Endothelial cell of umbilical vein (primary cell): ENCODE measurements around the gene AKAP6. TPM values are rescaled to one million over a fixed set of nuclear protein-coding genes. Genes with fewer than 3 reads are reported as not detected.

Experiments
- BruUV-seq: library from RNA; stranded (reverse); fragments of 400-500 nt; replicated peaks from 2 replicates; lab custom pipeline; 2021; lab: Mats Ljungman, UMichigan
- CTCF ChIA-PET: fragments of 300-600, 350-600 bp; sonication (Branson Sonifier 250); formaldehyde crosslinking; loops from one replicate; lab custom pipeline; 2021; ENCODE audit warnings: antibody characterized with exemption, inconsistent platforms; lab: Charles Lee
- POLR2A ChIA-PET: fragments of 300-600, 350-600 bp; sonication (Branson Sonifier 250); formaldehyde crosslinking; loops from one replicate; lab custom pipeline; 2021; ENCODE audit warnings: antibody characterized with exemption, inconsistent platforms; lab: Charles Lee
- DNase-seq: peaks from one replicate; pipeline ENCODE4 v3.0.0-alpha.2; 2011; ENCODE audit warnings: low read depth, low spot score
- FAIRE-seq: peaks from 2 replicates; lab custom pipeline; 2011; peaks lifted over from hg19 to GRCh38; lab: Jason Lieb, UNC
- H2AFZ ChIP-seq: 2 replicates; pipeline ENCODE4 v1.6.0; 2012; ENCODE audit warnings: low read depth, low read length, control low read depth, inconsistent platforms
- H3K27ac ChIP-seq: 2 replicates; pipeline ENCODE4 v1.5.1; 2011; ENCODE audit warnings: low read depth, mild to moderate bottlenecking, control low read depth, low read length, moderate library complexity; ENCODE audit not compliant: insufficient read depth
- H3K27me3 ChIP-seq, 2 experiments: 2 replicates each; pipeline versions ENCODE4 v1.6.0 to v1.6.1; 2011; ENCODE audit warnings: low read length in 2 of 2, mixed read lengths in 1 of 2; ENCODE audit not compliant: control insufficient read depth in 2 of 2, insufficient read depth in 2 of 2
- H3K36me3 ChIP-seq, 2 experiments: 2 replicates in 1 of 2; 3 replicates in 1 of 2; pipeline ENCODE4 v1.5.1; 2011; ENCODE audit warnings: low read length in 2 of 2, mild to moderate bottlenecking in 1 of 2, moderate library complexity in 1 of 2; ENCODE audit not compliant: control insufficient read depth in 2 of 2, insufficient read depth in 2 of 2; ENCODE audit errors: extremely low read depth in 1 of 2
- H3K4me1 ChIP-seq: 3 replicates; pipeline ENCODE4 v1.5.1; 2011; ENCODE audit warnings: mild to moderate bottlenecking, low read length; ENCODE audit not compliant: control insufficient read depth, insufficient read depth; ENCODE audit errors: extremely low read depth
- H3K4me2 ChIP-seq: 2 replicates; pipeline ENCODE4 v1.6.1; 2011; ENCODE audit warnings: low read length, control low read depth, mixed read lengths; ENCODE audit not compliant: insufficient read depth
- H3K4me3 ChIP-seq, 3 experiments: fragments of 200-600 bp in 1 of 3; sonication (generic), shearing (Covaris generic) in 1 of 3; replicated peaks in 1 of 3; 2 replicates each; pipeline ENCODE4 v1.5.1; 2011 to 2016; ENCODE audit warnings: control low read depth in 3 of 3, low read length in 3 of 3, mild to moderate bottlenecking in 2 of 3, inconsistent platforms in 1 of 3, low read depth in 1 of 3, moderate library complexity in 1 of 3; ENCODE audit not compliant: insufficient read depth in 1 of 3
- H3K79me2 ChIP-seq: 2 replicates; pipeline ENCODE4 v1.6.0; 2012; ENCODE audit warnings: low read length, inconsistent platforms; ENCODE audit not compliant: control insufficient read depth, insufficient read depth
- H3K9ac ChIP-seq: replicated peaks from 2 replicates; pipeline ENCODE3; 2011; ENCODE audit warnings: low read length, control low read depth; ENCODE audit not compliant: insufficient read depth; ENCODE audit errors: extremely low read depth
- H3K9me1 ChIP-seq: replicated peaks from 3 replicates; pipeline ENCODE4 v1.6.0; 2011; ENCODE audit warnings: mild to moderate bottlenecking, low read length; ENCODE audit not compliant: control insufficient read depth, insufficient read depth; ENCODE audit errors: extremely low read depth
- H3K9me3 ChIP-seq: replicated peaks from 2 replicates; pipeline ENCODE4 v1.5.1; 2012; ENCODE audit warnings: low read length, inconsistent platforms; ENCODE audit not compliant: control insufficient read depth, insufficient read depth
- H4K20me1 ChIP-seq: replicated peaks from 2 replicates; pipeline ENCODE3; 2011; ENCODE audit warnings: mild to moderate bottlenecking, low read length; ENCODE audit not compliant: control insufficient read depth, insufficient read depth; ENCODE audit errors: extremely low read depth
- CTCF ChIP-seq, 2 donors: IDR thresholded peaks; 1 replicate in 1 of 2; 2 replicates in 1 of 2; pipeline ENCODE4 v1.5.1; 2011; ENCODE audit warnings: low read length in 2 of 2, mild to moderate bottlenecking in 2 of 2, moderate library complexity in 2 of 2, control low read depth in 1 of 2, inconsistent platforms in 1 of 2, low read depth in 1 of 2; ENCODE audit not compliant: insufficient read depth in 1 of 2; ENCODE audit errors: extremely low read depth in 1 of 2
- EZH2 ChIP-seq: IDR thresholded peaks from 2 replicates; pipeline ENCODE4 v1.6.1; 2012; ENCODE audit warnings: borderline replicate concordance, low read depth, mild to moderate bottlenecking, moderate library complexity, low read length, inconsistent platforms; ENCODE audit not compliant: severe bottlenecking
- FOS ChIP-seq: IDR thresholded peaks from 2 replicates; pipeline ENCODE4 v1.6.1; 2011; ENCODE audit warnings: mild to moderate bottlenecking, low read length, moderate library complexity, borderline replicate concordance; ENCODE audit not compliant: insufficient read depth
- GATA2 ChIP-seq: IDR thresholded peaks from 2 replicates; pipeline ENCODE4 v1.7.0; 2011; ENCODE audit warnings: low read depth, mild to moderate bottlenecking, moderate library complexity, mixed read lengths, low read length; ENCODE audit not compliant: insufficient read length, insufficient read depth
- JUN ChIP-seq: IDR thresholded peaks from 2 replicates; pipeline ENCODE4 v1.6.1; 2011; ENCODE audit warnings: borderline replicate concordance, low read depth; ENCODE audit not compliant: insufficient read length, insufficient read depth
- MAX ChIP-seq: IDR thresholded peaks from 2 replicates; pipeline ENCODE4 v1.6.1; 2011; ENCODE audit not compliant: insufficient read depth, insufficient read length
- MYC ChIP-seq: IDR thresholded peaks from one replicate; pipeline ENCODE4 v1.6.1; 2011; ENCODE audit warnings: mild to moderate bottlenecking, low read depth, low read length
- POLR2A ChIP-seq: IDR thresholded peaks from 2 replicates; pipeline ENCODE4 v1.6.1; 2012; ENCODE audit warnings: low read depth, mild to moderate bottlenecking, control low read depth, low read length
- POLR2AphosphoS5 ChIP-seq: IDR thresholded peaks from 2 replicates; pipeline ENCODE4 v1.6.1; 2012; ENCODE audit warnings: low read depth, mild to moderate bottlenecking, control low read depth, low read length, moderate library complexity; ENCODE audit not compliant: insufficient read depth
- dilution Hi-C: fragments of 300-500 bp; cut with MboI; formaldehyde crosslinking; loops from one replicate; pipeline ENCODE4 v1.15.0; 2019; ENCODE audit warnings: low sequenced_read_pairs; ENCODE audit not compliant: extremely low pct_ligation_motif_present
- intact Hi-C: fragments of 100-400 bp; cut with micrococcal nuclease; formaldehyde crosslinking; loops from one replicate; pipeline ENCODE4 v1.10.0; 2022
- polyA plus RNA-seq, 4 experiments: library from polyadenylated mRNA; depleted of rRNA in 3 of 4; stranded (reverse) in 3 of 4; unstranded in 1 of 4; fragments of >200 nt; gene quantifications; 2 replicates each; pipeline versions ENCODE4 v1.2.1 to v1.2.3, GENCODE V29; 2011 to 2012; ENCODE audit warnings: missing spikeins in 1 of 4
- total RNA-seq: library from RNA; stranded (reverse); gene quantifications from 2 replicates; pipeline ENCODE4 v1.2.3, GENCODE V29; 2021

AKAP6 gene
- total and polyA plus RNA-seq, 2 donors (not counting 3 experiments of a cell fraction or from before 2014, with no cell fraction given), result 0.03 to 0.49 TPM

GRCh38 chr14:32396885-32397284, 67.8 kb downstream of the AKAP6 start:
- intact Hi-C loops, result no loop called here
- Histone ChIP-seq H3K4me3 (no peak overlapping the region), H4K20me1 (no peaks in the 10 kb centered on the region), H3K4me2 (no peak overlapping the region), H3K9me3 (no peaks in the 10 kb centered on the region), H3K79me2 (no peaks in the 10 kb centered on the region), H3K9me1 (no peaks in the 10 kb centered on the region), H3K27ac (no peak overlapping the region), H3K9ac (no peak overlapping the region), H3K4me1 (no peaks in the 10 kb centered on the region), H3K36me3 (no peaks in the 10 kb centered on the region), H2AFZ (no peak overlapping the region), H3K27me3 (no peaks in the 10 kb centered on the region)
- ChIA-PET CTCF (no interaction called here), POLR2A (no interaction called here)
- no TSS peak for BruUV-seq
- TF ChIP-seq POLR2A (no peak), FOS (no peak), CTCF (IDR thresholded peaks at IDR 0.05; ENCODE audit: extremely low read depth in 1 of 2, insufficient read depth in 1 of 2, low read depth in 1 of 2, low read length in 2 of 2) (no peak), MAX (no peak), MYC (no peak), GATA2 (no peak), JUN (no peak), EZH2 (no peak), POLR2AphosphoS5 (no peak)
- dilution Hi-C loops, result no loop called here
- FAIRE-seq, result no peak
- no peak for DNase-seq
